22Rv1 (cell line): ENCODE results near the gene SERINC3.

Experiments
- ZFX ChIP-seq: fragments of 450-650 bp; IDR thresholded peaks from 2 replicates; pipeline ENCODE4 v1.6.1; 2017; ENCODE audit warnings: antibody characterized with exemption, borderline replicate concordance
- TF ChIP-seq, protein P1 (sequence below): fragments of 450-650 bp; IDR thresholded peaks from 2 replicates; pipeline ENCODE4 v1.5.1; 2017; ENCODE audit warnings: mild to moderate bottlenecking

GRCh38 chr20:44480097-44480496 lies 41.8 kb downstream of the SERINC3 start:
- TF ChIP-seq, protein P1, sequence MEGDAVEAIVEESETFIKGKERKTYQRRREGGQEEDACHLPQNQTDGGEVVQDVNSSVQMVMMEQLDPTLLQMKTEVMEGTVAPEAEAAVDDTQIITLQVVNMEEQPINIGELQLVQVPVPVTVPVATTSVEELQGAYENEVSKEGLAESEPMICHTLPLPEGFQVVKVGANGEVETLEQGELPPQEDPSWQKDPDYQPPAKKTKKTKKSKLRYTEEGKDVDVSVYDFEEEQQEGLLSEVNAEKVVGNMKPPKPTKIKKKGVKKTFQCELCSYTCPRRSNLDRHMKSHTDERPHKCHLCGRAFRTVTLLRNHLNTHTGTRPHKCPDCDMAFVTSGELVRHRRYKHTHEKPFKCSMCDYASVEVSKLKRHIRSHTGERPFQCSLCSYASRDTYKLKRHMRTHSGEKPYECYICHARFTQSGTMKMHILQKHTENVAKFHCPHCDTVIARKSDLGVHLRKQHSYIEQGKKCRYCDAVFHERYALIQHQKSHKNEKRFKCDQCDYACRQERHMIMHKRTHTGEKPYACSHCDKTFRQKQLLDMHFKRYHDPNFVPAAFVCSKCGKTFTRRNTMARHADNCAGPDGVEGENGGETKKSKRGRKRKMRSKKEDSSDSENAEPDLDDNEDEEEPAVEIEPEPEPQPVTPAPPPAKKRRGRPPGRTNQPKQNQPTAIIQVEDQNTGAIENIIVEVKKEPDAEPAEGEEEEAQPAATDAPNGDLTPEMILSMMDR: no peak
- no peak for TF ChIP-seq ZFX
